Measurements from ENCODE around the gene BNC2. TPM values are rescaled to one million over a fixed set of nuclear protein-coding genes. Genes with fewer than 3 reads are reported as not detected.

The BNC2 gene
- total RNA-seq, 1 experiment from 2014 or later: 43.6 TPM

DNA sequence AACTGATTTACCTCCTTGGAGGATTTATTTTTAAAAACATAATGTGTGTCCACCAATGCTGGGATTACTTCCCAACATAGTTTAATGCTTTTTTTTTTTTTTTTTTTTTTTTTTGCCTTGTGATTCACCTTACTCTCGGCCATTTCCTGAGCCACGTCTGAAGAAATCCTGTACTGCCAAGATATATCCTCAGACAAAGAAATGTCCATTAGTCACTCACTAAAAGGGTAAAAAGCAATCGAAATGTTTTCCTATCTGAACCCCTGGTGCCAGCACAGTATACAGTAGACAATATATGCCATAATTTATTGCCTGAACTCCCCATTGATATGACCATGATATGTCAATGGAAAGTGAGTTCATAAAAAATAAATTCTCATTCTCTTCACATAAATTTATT lies 344.1 kb downstream of the BNC2 start:
- no peak overlapping the region for H2BK15ac ChIP-seq (ENCODE audit: low read depth, low read length)
- no peak overlapping the region for H3T11ph ChIP-seq (ENCODE audit: low read length)
- no peak overlapping the region for H4K91ac ChIP-seq (ENCODE audit: insufficient read length, low read depth, low read length)
- no peak overlapping the region for H2AFZ ChIP-seq (ENCODE audit: low read length)
- no peak overlapping the region for H3K4ac ChIP-seq (ENCODE audit: low read depth, low read length)
- no peaks in the 10 kb centered on the region for H3K23me2 ChIP-seq (ENCODE audit: insufficient read length, low read depth, low read length, poor library complexity, severe bottlenecking)
- no peaks in the 10 kb centered on the region for H3K9me3 Mint-ChIP-seq
- H3K27ac Mint-ChIP-seq: no peak overlapping the region
- H3K79me2 ChIP-seq (ENCODE audit: insufficient read depth, low read length): no peaks in the 10 kb centered on the region
- no peak overlapping the region for H2BK120ac ChIP-seq (ENCODE audit: low read depth, low read length, poor library complexity, severe bottlenecking)
- no peaks in the 10 kb centered on the region for H4K20me1 ChIP-seq (ENCODE audit: control insufficient read depth, insufficient read depth, insufficient read length)
- no peak overlapping the region for H3K4me2 ChIP-seq (ENCODE audit: insufficient read depth, insufficient read length, low read length)
- no peak overlapping the region for H3K4me3 Mint-ChIP-seq
- H3K27me3 Mint-ChIP-seq (ENCODE audit: low read depth): no peaks in the 10 kb centered on the region
- peaks cover 34 to 43% of the 10 kb centered on the region in 2 experiments for H3K4me1 Mint-ChIP-seq
- no peak overlapping the region for H3K56ac ChIP-seq (ENCODE audit: insufficient read length, low read depth, low read length)
- H3K18ac ChIP-seq (ENCODE audit: insufficient read length, low read depth, low read length): no peak overlapping the region
- no peak overlapping the region for H4K8ac ChIP-seq (replicated peaks; ENCODE audit: insufficient read length, low read depth, low read length)
- no peak overlapping the region for H3K23ac ChIP-seq (ENCODE audit: insufficient read length, low read depth, low read length)
- TF ChIP-seq, protein P1, sequence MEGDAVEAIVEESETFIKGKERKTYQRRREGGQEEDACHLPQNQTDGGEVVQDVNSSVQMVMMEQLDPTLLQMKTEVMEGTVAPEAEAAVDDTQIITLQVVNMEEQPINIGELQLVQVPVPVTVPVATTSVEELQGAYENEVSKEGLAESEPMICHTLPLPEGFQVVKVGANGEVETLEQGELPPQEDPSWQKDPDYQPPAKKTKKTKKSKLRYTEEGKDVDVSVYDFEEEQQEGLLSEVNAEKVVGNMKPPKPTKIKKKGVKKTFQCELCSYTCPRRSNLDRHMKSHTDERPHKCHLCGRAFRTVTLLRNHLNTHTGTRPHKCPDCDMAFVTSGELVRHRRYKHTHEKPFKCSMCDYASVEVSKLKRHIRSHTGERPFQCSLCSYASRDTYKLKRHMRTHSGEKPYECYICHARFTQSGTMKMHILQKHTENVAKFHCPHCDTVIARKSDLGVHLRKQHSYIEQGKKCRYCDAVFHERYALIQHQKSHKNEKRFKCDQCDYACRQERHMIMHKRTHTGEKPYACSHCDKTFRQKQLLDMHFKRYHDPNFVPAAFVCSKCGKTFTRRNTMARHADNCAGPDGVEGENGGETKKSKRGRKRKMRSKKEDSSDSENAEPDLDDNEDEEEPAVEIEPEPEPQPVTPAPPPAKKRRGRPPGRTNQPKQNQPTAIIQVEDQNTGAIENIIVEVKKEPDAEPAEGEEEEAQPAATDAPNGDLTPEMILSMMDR (conservative IDR thresholded peaks at IDR 0.05): no peak
- no peak overlapping the region for H3K9ac ChIP-seq (ENCODE audit: extremely low read depth, insufficient read length, low read length)
- no CpG with 5 or more reads among the region's 3 CpGs for WGBS (ENCODE audit: extremely low coverage, insufficient read length, low lambda C conversion rate)
- peaks cover 4% of the 10 kb centered on the region; the same call in 1 of the 2 replicates for H3K4me1 ChIP-seq (ENCODE audit: insufficient read depth, low read length)
- DNase-seq: no peak
- no peak overlapping the region for H2AK5ac ChIP-seq (ENCODE audit: insufficient read length, low read length)
- peaks cover 0 to 4% (median 2%) of the 10 kb centered on the region in 3 experiments; a peak in 4 of 7 replicates for H3K36me3 Mint-ChIP-seq (ENCODE audit: insufficient read depth in 1 of 3, low read depth in 3 of 3)
- H3K9me3 ChIP-seq (ENCODE audit: control insufficient read depth, low read depth, low read length): no peaks in the 10 kb centered on the region
- no peaks in the 10 kb centered on the region for H3K27me3 ChIP-seq (ENCODE audit: insufficient read depth, low read length)
- H3K27ac ChIP-seq (ENCODE audit: insufficient read length, low read depth, low read length): no peak overlapping the region
- H2BK12ac ChIP-seq (ENCODE audit: insufficient read length, low read depth, low read length): no peak overlapping the region
- H2BK20ac ChIP-seq (ENCODE audit: low read depth, low read length, poor library complexity, severe bottlenecking): no peak overlapping the region
- H4K5ac ChIP-seq (ENCODE audit: insufficient read length, low read depth, low read length): no peak overlapping the region
- no peak overlapping the region for H3K14ac ChIP-seq (ENCODE audit: insufficient read depth, low read length)
- no peak overlapping the region for H2BK5ac ChIP-seq (ENCODE audit: insufficient read length, low read length)
- no peaks in the 10 kb centered on the region for H3K79me1 ChIP-seq (ENCODE audit: insufficient read depth, low read depth, low read length, poor library complexity, severe bottlenecking)

Measured in H9 (cell line).